ENCODE measurements around the gene OR5V1.
"Not testable (repeated sequence)": the region's sequence is repeated elsewhere in the genome, so short reads cannot be mapped to it uniquely, and the experiment has no call there.

OR5V1 gene

GRCh38 chr6:29368765-29369164, at the start of gene OR5V1:
OR5V1 (minus strand) TSS chr6:29368865; CDS start chr6:29356195, 12,670 bp downstream.
- DNase-seq (ENCODE audit: low read depth in 3 of 3): no peak

DNA sequence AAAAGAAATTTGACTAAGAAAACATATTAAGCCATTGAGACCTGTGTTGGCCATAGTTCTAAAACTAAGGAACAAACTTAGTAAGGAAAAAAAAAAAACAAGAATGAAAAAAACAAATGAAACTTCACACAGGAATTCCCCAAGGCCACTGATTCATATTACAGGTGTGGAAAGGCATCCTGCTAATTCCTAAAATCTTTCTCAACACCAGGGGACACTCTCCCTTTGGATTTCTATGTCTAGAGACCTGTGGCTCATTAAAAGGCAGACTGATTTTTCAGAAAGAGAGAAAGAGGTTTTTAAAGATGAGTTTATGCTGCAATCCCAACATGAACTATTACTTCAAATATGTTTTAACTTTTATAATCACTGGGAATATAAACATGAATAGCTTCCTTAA, 45.9 kb upstream of the OR5V1 start, which contains the start of gene OR12D1:
OR12D1 (plus strand) TSS at position 341 of the 400 bp plus-strand sequence.
- DNase-seq (ENCODE audit: low read depth in 3 of 3): no peak

- DNase-seq (ENCODE audit: low read depth in 3 of 3): no peak
Observed at GRCh38 chr6:29403801-29404200, 35.1 kb upstream of the OR5V1 start.

- no peak for DNase-seq (ENCODE audit: low read depth in 3 of 3)
Observed at GRCh38 chr6:29399525-29399924, 30.9 kb upstream of the OR5V1 start.

GRCh38 chr6:29395331-29395730, 26.7 kb upstream of the OR5V1 start, which contains the start of gene OR12D2:
OR12D2 (plus strand) TSS chr6:29395631; CDS start chr6:29396700, 1,069 bp downstream.
- DNase-seq (ENCODE audit: low read depth in 3 of 3): no peak

DNA sequence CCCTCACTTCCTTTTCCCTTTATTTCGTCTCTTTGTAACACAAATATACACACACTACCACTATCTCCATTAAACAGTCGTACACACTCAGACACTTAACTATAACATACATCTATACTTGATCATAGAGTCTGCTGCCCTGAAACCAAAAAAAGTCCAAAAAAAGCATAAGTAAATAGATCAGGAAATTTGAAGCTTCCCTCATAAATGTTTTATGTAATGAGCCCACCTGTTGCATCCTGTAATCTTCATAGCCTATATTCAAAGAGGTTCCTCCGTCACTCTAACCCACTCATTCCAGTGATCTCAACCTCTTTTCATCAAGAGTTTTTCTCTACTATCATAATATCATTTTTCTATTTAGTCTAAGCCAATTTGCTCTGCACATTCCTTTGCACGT, 19.9 kb upstream of the OR5V1 start:
- DNase-seq (ENCODE audit: low read depth in 3 of 3): no peak

- DNase-seq (ENCODE audit: low read depth in 3 of 3): no peak
Observed at GRCh38 chr6:29376003-29376402, 7.3 kb upstream of the OR5V1 start.

DNA sequence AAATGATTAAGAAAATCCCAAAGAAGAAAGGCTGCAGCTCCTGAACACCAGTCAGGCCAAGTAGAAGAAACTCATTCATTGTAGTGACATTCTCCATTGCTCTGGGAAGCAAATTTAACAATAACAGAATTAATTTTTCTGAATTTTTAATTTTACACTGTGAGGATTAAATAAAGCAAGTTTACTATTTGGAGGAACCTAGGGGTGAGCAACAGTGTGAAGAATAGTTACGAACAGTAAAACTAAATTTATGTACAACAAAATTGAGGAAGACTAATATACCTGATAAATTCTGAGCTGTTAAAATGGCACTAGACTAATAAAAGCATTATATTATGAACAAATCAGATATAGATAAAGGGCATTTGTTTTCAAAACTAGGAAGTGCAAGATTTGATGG, 6.5 kb upstream of the OR5V1 start, which contains the start of gene OR12D3:
OR12D3 (minus strand) TSS at position 101 of the 400 bp plus-strand sequence; CDS start at position 97, 4 bp downstream.
- no peak for DNase-seq (ENCODE audit: low read depth in 3 of 3)

DNA sequence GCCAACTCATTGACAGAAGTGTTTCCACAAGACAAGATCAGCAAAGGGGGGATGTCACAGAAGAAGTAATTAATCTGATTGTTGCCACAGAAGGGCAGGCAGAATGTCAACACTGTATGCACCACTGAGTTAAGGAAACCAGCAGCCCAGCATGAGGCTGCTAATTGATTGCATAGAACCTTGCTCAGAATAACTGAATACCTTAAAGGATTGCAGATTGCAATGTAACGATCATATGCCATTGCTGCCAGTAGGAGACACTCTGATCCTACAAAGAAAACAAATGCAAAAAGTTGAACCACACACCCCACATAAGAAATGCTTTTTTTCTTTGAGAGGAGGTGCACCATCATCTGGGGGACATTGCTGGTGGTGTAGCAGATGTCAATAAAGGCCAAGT, 13.1 kb downstream of the OR5V1 start:
- DNase-seq (ENCODE audit: low read depth in 3 of 3): no peak

DNA sequence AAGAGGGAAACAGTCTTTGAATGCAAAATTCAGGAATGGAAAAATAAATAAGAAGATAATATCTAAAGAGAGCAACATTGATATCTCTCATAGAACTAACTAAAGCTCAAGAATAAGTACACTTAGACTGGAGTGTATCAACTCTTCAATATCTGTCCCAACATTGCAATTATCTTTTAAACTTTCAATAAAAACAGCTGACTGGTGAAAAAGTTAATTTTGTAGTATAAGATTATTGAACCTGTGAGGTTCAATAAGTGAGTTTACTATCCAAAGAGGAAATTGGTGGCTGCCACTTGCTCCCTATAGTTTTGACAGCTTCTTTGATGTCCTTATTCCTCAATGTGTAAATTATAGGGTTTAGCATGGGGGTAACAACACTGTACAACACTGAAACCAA, 13.7 kb downstream of the OR5V1 start:
- DNase-seq (ENCODE audit: low read depth in 3 of 3): no peak

- not testable (repeated sequence) for DNase-seq (ENCODE audit: low read depth in 3 of 3)
Observed at GRCh38 chr6:29349348-29349747, 19.3 kb downstream of the OR5V1 start.

DNA sequence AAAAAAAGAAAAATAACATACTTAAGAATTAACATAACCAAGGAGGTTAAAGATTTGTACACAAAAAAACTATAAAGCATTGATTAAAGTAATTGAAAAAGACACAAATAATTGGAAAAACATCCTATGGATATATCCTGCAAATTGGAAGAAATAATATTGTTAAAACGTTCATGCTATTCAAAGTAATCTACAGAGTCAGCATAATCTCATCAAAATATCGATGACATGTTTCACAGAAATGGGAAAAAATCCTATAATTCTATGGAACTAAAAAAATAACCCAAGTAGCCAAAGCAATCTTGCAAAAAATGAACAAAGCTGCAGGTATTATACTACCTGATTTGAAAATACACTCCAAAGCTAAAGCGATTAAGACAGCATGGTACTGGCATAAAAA, 23.3 kb downstream of the OR5V1 start:
- DNase-seq (ENCODE audit: low read depth in 3 of 3): no peak

DNA sequence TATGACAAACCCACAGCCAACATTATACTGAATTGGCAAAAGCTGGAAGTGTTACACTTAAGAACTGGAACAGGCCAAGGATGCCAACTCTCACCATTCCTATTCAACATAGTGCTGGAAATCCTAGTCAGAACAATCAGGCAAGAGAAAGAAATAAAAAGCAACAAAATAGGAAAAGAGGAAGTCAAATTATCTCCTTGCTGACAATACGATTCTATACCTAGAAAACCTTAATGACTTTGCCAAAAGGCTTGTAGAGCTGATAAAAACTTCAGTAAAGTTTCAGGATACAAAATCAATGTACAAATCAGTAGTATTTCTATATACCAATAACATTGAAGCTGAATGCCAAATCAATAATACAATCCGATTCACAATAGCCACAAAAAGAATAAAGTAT, 32.4 kb downstream of the OR5V1 start:
- no peak for DNase-seq (ENCODE audit: low read depth in 3 of 3)

- DNase-seq (ENCODE audit: low read depth in 3 of 3): no peak
Observed at GRCh38 chr6:29332676-29333075, 36.0 kb downstream of the OR5V1 start.

DNA sequence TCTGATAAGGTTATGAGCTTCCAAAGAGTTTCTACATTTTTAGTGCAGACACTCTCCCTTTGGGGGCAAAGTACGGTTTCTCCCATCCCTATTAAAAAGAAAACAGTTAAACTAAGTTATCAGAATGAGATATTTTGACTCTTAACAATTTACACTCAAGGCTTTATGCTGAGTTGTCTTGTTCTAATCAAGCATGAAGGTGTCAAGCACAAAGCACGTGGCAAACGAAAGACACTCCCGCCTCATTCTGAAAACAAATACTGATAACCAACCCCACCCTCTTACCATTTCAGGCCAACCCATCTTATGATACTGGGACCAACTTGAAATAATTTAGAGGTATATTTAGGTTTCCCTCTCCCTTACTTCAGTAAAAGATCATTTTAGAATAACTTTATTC, 42.9 kb downstream of the OR5V1 start:
- DNase-seq (ENCODE audit: low read depth in 3 of 3): no peak

- not testable (repeated sequence) for DNase-seq (ENCODE audit: low read depth in 3 of 3)
Observed at GRCh38 chr6:29323332-29323731, 45.3 kb downstream of the OR5V1 start.

DNA sequence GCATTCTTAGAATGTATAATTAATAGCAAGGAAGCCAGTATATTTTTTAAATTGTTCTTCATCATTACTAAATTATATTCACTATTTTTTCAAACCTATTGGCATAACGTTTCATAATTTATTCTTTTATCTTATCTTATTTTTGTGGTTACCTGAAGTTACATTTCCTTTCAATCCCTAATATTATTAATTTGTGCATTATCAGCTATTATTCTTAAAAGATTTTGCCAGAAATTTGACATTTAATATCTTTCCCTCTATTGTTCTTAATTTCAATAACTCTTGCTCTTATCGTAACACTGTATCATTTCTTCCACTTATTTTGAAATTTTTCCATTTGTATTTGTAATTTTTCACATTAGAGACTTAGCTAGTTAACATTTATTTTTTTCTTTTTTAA, 48.7 kb downstream of the OR5V1 start:
- no peak for DNase-seq (ENCODE audit: low read depth in 3 of 3)
